Astrocyte of the hippocampus (primary cell): ENCODE measurements around the gene MYADM.
"Not testable (repeated sequence)": the region's sequence is repeated elsewhere in the genome, so short reads cannot be mapped to it uniquely, and the experiment has no call there.

Experiments used
- DNase-seq: peaks from one replicate; pipeline ENCODE4 v3.0.0; 2011; ENCODE audit warnings: low read depth, low spot score

Gene MYADM

DNA sequence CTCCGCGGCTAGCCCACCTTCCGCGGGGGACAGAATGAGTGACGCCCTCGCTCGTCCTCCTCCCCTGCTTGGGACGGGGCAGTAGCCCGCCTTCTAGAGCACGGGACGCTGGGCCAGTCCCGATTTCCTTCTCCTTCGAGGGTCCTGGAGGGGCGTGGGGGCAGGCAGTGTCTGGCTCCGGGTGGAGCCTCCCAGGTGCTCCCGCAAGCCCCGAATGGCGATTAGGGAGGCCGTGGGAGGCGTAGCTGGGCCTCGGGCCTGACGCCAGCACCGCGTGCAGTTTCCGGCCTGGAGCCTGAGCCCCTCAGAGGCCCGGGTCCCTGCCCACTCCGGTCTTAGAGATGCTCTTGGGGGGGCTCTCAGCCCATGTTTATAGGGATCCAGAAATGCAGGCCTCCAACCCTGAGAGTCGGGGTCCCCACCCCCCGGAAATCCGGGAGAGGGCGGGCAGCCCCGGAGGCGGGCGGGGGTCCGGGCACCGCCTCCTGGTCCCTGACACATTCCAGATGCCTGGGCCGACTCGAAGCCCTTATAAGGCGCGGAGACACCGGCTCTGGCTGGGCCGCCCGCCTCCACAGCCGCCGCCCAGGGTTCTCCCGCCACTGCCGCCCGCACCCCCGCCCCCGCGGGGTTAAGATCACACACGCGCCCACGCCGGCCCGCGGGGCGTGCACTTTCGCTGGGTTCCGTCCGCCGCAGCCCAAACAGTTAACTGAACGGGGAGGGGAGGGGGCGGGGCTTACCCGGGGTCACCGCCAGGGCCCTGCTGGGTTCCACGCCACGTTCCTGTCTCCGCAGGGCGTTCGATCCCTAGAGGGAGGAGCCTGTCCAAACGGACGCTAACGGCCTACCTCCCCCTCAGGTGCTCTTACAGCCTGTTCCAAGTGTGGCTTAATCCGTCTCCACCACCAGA, 1.5 kb downstream of the MYADM start:
- peak; percentile 96 for DNase-seq

DNA sequence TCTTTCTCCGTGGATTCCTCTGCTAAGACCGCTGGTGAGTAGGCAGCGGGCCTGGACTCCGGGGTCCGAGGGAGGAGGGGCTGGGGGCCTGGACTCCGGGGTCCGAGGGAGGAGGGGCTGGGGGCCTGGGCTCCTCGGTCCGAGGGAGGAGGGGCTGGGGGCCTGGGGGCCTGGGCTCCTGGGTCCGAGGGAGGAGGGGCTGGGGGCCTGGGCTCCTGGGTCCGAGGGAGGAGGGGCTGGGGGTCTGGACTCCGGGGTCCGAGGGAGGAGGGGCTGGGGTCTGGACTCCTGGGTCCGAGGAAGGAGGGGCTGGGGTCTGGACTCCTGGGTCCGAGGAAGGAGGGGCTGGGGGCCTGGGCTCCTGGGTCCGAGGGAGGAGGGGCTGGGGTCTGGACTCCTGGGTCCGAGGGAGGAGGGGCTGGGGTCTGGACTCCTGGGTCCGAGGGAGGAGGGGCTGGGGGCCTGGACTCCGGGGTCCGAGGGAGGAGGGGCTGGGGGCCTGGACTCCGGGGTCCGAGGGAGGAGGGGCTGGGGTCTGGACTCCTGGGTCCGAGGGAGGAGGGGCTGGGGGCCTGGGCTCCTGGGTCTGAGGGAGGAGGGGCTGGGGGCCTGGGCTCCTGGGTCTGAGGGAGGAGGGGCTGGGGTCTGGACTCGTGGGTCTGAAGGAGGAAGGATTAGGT, 2.3 kb downstream of the MYADM start:
- DNase-seq, result not testable (repeated sequence)

DNA sequence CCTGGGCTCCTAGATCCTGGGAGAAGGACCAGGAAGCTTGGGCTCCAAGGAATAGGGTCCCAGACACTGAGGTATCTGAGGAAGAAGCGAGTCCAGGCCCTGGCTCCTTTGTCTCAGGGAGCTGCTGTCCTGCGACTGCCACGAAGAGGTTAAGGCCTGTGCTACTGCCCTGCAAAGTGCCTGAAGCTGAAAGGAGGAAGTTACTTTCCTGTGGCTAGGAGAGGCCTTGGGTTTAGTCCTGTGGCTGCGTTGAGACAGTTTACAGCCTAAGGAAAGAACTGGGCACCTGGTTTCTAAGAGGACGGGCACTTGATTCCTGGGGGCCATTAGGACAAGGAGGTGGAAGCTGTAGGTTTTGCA, 2.8 kb downstream of the MYADM start:
- no peak for DNase-seq

DNA sequence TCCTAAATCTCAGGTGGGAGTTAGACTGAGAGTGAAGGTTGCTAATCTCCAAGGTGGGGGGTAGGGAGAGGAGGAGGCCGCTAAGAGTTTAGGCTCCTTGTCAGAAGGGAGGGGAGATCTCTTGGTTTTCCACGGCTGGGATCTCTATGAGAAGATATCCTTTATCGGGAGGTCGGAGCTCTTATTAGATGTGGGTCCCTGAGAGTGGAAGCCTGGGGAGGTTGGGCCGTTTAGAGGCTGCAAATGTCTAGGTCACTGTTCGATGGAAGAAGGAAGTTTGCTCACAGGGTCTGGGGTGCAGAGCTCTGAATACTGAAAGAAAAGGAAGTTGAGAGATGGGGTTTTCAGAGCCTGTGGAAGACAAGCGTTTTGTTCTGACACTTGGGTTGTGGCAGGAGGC, 3.8 kb downstream of the MYADM start:
- DNase-seq, result no peak

GRCh38 chr19:53872762-53873161, 5.1 kb downstream of the MYADM start:
- no peak for DNase-seq

DNA sequence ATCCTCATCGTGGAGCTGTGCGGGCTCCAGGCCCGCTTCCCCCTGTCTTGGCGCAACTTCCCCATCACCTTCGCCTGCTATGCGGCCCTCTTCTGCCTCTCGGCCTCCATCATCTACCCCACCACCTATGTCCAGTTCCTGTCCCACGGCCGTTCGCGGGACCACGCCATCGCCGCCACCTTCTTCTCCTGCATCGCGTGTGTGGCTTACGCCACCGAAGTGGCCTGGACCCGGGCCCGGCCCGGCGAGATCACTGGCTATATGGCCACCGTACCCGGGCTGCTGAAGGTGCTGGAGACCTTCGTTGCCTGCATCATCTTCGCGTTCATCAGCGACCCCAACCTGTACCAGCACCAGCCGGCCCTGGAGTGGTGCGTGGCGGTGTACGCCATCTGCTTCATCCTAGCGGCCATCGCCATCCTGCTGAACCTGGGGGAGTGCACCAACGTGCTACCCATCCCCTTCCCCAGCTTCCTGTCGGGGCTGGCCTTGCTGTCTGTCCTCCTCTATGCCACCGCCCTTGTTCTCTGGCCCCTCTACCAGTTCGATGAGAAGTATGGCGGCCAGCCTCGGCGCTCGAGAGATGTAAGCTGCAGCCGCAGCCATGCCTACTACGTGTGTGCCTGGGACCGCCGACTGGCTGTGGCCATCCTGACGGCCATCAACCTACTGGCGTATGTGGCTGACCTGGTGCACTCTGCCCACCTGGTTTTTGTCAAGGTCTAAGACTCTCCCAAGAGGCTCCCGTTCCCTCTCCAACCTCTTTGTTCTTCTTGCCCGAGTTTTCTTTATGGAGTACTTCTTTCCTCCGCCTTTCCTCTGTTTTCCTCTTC, 6.3 kb downstream of the MYADM start:
- no peak for DNase-seq

DNA sequence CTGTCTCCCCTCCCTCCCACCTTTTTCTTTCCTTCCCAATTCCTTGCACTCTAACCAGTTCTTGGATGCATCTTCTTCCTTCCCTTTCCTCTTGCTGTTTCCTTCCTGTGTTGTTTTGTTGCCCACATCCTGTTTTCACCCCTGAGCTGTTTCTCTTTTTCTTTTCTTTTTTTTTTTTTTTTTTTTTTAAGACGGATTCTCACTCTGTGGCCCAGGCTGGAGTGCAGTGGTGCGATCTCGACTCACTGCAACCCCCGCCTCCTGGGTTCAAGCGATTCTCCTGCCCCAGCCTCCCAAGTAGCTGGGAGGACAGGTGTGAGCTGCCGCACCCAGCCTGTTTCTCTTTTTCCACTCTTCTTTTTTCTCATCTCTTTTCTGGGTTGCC, 6.9 kb downstream of the MYADM start:
- DNase-seq, result no peak

GRCh38 chr19:53875602-53876325, 8.1 kb downstream of the MYADM start:
- no peak for DNase-seq

DNA sequence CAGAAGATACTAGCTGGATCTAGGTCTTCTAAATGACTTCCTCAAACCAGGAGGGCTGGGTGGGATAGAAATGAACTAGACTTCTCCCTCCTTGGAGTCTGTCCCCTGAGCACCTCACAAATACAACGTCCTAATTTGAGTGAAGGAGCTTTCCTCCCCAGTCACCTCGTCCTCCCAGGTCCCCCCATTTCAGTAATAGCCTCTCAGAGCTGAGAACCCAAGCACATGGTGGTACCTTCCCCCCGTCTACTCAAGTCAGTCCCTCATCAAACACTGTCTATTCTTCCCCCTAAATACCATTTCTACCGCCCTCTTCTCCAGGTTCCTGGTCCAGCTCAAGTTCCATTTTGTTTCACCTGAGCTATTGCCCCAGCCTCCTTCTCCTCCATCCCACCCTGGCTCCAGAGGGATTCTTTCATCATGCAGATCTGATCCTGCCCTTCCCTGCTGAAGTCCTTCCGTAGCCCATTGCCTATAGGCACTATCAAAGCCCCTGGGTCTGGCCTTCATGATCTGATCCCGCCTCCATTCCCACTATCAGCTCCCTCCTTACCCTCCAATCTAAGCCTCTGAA, 9.1 kb downstream of the MYADM start:
- no peak for DNase-seq

DNA sequence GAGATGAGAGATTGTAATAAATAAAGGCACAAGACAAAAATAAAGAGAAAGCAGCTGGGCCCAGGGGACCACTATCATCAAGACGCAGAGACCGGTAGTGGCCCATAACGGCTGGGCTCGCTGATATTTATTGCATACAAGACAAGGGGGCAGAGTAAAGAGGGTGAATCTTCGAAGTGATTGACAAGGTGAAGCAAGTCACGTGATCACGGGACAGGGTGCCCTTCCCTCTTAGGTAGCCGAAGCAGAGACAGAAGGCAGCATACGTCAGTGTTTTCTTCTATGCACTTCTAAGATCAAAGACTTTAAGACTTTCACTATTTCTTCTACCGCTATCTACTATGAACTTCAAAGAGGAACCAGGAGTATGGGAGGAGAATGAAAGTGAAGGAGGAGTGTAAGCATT, 9.7 kb downstream of the MYADM start:
- no peak for DNase-seq

DNA sequence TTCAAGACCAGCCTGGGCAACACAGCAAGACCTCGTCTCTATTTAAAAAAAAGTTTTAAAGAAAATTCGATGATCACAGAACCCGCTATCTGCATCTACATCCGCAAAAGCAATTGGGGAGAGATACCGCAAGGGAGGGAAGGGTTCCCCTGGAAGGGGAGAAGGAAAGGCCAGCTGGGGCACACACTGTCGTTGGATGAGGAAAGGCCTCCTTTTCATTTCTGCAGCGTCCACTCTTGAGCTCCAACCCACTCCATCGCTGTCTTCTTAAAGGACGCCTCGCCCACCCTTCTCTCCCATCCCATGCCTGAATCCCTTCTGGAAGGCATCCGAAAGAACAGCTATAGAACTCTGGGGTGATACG, 11.1 kb downstream of the MYADM start:
- no peak for DNase-seq

DNA sequence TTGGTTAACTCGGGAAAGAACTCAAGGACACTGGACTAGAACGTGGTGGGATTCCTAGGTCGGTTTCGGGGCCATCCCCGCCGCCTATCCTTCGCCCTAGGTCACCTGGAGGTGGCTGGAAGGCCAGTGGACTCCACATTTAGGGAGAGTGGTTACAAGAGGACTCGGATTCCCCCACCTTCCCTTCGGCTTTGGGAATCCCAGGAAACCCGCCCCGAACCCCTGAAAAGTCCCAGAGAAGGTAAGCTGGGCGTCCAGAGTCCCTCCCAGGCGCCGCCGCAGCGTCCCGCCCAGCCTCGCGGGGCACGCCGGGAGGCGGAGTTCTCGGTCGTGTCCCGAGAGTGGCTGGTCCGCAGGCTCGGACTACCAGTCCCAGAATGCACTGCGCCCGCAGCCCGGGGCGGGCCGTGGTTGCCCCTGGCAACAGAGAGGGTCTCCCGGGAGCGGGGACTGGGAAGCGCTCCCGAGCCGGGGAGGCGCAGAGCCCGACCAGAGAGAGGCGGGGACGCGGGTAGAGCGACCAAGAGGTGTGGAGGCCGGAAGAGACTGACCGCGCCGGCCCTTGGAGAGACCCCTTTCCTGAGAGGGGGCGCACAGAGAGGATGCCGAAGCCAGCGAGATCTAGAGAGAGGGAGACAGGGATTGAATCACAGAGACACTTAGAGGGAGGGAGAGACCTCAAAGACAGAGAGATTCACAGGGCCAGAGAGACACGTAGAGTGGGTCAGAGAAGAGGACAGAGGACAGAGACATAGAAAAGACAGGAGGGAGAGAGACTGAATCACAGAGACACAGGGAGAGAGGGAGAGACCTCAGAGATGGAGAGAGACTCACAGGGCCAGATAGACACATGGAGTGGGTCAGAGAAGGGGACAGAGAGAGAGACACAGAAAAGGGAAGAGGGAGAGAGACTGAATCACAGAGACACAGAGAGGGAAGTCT, 11.7 kb downstream of the MYADM start:
- peak; percentile 98 for DNase-seq

DNA sequence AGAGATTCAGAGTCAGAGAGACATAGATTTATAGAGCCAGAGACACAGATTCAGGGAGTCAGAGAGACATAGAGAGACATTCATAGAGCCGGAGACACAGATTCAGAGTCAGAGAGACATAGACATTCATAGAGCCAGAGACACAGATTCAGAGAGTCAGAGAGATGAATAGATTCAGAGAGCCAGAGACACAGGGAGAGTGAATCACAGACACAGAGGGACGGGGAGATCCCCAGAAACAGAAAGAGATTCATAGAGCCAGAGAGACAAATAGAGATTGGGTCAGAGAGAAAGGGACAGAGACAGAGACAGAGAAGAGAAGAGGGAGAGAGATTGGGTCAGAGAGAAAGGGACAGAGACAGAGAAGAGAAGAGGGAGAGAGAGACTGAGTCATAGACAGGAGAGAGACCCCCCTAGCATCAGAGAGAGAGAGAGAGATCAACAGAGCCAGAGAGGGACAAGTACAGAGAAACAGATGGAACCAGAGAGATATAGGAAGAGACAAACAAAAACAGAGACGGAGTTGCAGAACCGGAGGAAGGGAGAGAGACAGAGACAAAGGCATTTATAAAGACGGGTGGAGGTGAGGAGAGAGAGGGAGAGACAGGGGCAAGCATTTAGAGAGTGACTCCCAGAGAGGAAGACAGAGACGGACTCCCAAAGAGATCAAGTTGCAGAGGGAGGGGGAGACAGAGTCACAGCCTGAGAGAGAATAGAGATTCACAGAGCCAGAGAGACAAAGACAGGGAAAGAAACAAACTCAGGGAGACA, 13.2 kb downstream of the MYADM start:
- no peak for DNase-seq

DNA sequence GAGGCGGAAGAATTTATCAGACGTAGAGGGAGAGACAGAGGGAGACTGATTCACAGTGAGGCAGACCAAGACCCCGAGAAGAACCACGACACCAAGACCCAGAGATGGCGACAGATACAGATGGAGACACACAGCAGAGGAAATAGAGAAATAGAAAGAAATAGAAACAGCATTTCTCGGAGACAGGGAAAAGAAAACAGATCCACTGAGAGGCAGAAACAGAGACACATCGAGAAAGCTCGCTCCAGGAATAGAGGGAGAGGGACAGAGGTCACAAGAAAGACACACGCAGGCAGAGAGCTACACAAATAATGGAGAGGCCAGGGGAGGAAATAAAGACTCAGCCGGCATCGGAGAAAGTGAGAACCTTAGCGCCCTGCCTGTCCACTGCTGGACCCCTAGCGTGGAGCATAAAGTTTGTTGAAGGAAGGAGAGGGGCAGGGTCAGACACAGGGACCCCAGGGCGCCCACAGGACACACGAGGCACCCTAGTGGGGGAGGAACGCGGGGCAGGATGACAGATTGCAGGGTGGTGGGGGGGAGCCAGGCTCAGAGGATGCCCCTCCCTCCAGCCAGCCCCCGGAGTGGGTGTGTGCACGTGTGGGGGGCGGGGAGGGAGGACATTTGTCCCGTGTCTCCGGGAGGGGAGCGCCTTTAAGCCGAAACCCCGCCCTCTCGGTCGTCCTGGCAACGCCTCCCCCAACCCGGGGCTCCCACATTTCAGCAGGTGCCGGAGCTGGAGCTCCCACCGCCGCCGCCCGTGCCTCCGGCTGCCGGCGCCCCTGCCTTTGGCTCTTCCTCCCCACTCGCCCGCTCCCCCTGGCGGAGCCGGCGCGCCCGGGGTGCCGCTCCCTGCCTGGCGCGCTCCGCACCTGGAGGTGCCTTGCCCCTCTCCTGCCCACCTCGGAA, 14.1 kb downstream of the MYADM start, which contains the start of gene PRKCG:
Gene PRKCG (plus strand): TSS at position 716 of the 909 bp plus-strand sequence. CDS start 298 bp downstream, outside the sequence.
- peak; percentile 59 for DNase-seq

DNA sequence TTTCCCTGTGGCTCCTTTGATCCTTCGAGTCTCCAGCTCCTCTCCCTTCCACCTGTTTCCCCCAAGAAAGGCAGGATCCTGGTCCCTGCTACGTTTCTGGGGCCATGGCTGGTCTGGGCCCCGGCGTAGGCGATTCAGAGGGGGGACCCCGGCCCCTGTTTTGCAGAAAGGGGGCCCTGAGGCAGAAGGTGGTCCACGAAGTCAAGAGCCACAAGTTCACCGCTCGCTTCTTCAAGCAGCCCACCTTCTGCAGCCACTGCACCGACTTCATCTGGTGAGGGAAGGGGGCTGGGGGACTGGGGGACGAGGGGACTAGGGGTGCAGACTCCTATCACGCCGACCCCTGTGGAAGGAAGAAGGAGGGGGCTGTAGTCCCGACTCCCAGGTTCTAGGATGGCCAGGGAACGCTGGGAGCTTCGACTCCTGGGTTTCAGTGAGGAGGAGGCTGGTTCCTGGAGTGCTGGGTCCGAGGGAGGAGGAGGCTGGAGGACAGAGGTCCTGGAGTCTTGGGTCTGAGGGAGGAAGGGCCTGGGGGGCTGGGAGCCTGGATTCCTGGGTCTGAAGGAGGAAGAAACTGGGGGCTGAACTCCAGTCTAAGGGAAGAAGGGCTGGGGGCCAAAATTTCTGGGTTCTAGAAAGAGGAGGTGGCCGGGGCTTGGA, 14.8 kb downstream of the MYADM start:
- no peak for DNase-seq

GRCh38 chr19:53883231-53883661, 15.6 kb downstream of the MYADM start:
- no peak for DNase-seq

DNA sequence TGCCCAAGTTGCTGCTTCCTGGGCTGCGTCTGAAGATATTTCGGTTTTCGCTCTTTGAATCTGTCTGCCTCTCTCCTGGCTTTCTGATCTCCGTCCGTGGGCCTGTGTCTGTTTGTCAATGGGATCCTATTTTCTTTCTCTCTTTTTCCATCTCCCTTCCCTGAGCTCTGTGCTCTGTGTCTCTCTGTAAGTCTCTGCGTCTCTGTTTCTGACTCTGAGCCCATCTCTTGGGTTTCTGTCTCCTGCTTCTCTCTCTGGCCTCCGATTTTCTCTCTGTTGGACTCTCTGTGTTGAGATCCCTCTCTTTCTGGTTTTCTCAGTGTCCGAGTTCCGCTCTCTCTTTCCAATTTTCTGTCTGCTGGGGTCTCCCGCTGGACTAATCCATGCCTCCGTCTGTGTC, 16.1 kb downstream of the MYADM start:
- no peak for DNase-seq

DNA sequence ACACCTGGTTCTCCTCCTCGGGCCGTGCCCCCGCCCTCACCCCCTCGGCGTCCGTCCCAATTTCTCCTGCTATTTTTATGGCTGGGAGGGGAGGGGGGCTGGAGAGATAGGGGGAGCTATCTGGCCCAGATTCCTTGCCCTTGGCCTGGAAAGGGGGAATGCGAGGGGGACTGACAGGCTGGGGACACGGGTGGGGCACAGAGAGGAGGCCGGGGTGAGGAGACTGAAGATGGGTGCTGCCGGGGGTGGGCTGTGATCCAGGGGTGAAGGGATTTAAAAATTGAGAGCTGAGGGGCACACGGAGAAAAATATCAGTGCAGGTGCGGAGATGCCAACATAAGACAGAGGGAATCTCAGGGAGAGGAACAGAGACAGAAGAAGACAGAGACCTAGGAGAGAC, 16.6 kb downstream of the MYADM start:
- DNase-seq, result no peak
